Fibroblast of gingiva (primary cell): ENCODE results near the gene ZDBF2.
A peak's percentile ranks its signal among the peaks of the same experiment; 100 is the strongest.
"Not testable (repeated sequence)": the region's sequence is repeated elsewhere in the genome, so short reads cannot be mapped to it uniquely, and the experiment has no call there.

ENCODE experiments used
- DNase-seq: peaks from one replicate; pipeline ENCODE4 v3.0.0-alpha.2; 2011; ENCODE audit warnings: low read depth

The ZDBF2 gene

DNA sequence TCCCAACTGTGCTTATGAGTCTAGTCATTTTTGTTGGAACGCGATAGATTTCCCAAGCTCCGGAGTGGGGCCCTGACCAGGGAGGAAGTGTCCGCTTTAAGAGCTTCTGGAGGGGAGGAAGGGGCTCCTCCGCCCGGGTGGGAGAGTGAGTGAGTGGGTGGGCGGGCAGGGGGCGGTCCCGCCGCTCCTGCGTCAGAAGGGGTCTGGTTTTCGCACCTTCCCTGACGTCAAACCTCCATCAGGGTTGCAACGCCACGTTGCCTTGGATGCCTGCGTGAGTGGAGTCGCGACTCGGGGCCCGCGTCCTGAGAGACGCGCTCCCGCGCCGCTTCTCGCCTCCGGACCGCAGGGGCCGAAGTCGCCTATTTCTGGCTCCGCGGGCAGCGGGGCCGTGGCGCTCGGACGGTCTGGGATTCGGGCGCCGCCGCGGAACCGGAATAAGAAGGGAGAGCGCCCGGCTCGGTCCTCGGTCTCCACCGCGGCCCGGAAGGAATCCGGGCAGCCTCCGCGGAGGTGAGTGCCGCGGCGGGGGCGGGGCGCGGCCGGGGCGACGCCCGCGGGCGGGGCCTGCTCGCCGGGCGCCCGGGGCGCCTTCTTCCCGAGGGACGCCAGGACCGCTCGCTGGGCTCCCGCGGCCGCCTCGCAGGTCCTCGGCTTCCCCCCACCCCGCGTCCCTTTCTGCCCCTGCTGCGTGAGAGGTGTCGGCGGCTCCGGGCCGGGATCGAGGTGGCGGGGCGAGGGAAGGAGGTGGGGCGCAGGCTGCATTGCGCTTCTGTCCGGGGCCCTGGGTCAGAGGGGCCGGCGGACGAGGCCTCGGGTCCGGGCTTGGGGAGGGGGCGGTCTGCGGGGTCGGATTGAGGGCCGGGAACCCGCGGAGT, at the start of gene ZDBF2:
Gene ZDBF2 (plus strand): TSS at position 230 of the 878 bp plus-strand sequence. CDS start 7,187 bp downstream, outside the sequence.
- DNase-seq, result peak; percentile 52

DNA sequence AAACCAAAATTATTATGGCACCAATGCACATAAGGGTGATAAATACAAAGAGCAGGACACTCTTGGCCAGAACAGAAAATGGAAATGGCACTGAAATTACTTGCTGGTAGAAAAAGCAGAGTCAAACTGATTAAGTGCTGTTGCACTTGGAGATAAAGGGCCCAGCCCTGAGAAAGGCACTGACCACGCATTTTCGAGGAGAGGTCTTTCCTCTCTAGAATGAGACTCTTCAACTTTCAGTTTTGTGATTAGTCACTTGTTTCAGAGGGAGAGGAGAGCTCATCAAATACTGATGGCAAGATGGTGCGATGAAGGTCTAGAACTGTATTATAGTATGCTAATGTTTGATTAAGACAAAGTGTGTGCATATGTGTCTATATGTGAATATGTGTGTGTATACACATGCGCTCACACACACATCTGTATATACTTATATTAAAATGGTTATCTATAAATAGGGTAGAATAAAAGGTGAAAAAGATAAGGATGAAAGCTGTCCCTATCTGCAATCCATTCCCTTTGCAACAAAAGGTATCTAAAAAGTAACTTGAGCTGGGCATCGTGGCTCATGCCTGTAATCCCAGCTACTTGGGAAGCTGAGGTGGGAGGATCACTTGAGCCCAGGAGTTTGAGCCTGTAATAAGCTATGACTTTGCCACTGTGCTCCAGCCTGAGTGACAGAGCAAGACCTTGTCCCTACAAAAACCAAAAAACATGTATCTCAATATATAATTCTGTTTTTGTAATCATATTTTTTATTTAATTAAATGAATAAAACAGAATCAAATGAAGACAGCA, 48.8 kb upstream of the ZDBF2 start:
- DNase-seq, result no peak

DNA sequence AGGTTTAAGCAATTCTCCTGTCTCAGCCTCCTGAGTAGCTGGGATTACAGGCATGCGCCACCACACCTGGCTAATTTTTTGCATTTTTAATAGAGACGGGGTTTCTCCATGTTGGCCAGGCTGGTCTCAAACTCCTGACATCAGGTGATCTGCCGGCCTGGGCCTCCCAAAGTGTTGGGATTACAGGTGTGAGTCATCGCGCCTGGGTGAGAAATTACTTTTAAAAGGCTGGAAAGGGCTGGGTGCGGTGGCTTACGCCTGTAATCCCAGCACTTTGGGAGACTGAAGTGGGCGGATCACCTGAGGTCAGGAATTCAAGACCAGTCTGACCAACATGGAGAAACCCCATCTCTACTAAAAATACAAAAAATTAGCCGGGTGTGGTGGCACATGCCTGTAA, 45.8 kb upstream of the ZDBF2 start:
- not testable (repeated sequence) for DNase-seq

DNA sequence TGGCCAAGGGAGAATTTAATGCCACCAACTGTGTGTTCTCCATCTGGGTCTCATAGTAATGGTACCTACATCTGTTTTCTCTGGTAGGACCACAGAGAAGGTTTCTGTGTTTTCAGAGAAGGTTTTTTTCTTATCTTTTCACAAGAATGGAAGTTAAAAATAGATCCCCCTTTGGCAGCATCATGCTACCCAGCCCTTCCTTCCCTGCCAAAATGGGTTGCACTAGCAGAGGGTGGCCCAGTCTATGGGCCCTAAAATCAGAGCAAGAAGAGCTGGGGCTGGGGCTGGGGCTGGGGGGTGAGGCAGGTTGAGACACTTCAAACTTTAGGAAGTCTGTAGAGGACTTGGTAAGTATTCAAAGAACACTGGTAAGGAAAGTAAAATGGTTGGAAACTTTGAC, 44.8 kb upstream of the ZDBF2 start:
- no peak for DNase-seq

DNA sequence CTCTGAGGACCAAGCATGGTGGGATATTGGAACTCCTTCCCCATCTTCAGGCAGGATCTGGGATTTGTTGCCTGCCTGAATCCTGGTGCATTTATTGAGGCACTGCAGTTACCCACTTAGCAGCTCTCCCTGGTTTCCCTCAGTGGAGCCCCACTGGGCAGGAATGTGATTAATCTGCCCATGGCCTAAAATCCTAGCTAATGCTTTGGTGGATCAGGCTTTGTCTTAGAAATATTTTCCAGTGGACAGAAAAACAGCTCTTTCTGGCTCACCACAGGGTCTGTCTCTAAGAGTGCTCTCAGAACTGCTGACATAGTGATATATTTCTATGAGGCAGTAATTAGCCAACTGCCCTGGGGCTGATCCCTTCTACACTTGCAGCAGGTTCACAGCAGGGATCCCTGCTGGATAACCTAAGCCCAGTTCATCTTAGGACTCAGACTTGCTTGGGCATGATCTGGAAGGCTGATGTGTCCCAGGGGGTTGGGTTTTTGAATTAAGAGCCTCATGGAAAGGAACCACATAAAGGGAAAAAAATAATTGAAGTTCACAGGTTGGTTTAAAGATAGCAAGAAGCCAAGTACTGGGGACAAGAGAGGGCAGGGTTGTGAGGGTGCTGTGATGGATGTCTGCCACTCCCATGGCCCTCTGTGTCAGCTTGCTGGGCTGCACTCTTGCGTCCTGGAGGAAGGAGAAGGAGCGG, 44.3 kb upstream of the ZDBF2 start:
- no peak for DNase-seq

DNA sequence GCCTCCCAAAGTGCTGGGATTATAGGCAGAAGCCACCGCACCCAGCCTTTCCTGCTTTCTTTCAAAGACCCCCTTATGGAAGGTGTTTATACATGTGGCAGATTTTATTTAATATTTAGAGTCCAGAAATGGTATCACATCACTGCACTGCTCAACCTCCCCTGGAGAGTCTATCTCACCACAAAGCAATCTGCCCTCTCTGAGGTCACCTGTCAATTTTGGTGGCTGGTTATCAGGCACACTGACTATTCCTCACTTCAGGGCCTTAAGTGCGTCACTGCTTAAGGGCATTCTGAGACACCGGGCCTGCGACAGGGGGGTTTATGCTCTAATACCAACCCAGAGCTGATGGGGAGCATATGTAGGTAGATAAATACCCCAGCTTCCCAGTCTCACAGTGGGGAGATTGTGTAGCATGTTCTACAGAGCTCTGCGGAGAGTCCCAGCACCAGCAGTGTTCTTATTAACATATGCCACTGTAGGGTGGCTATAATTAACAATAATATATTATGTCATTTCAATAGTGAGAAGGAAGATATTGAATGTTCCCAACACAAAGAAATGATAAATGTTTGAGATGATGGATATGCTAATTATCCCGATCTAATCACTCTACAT, 42.7 kb upstream of the ZDBF2 start:
- DNase-seq, result no peak

DNA sequence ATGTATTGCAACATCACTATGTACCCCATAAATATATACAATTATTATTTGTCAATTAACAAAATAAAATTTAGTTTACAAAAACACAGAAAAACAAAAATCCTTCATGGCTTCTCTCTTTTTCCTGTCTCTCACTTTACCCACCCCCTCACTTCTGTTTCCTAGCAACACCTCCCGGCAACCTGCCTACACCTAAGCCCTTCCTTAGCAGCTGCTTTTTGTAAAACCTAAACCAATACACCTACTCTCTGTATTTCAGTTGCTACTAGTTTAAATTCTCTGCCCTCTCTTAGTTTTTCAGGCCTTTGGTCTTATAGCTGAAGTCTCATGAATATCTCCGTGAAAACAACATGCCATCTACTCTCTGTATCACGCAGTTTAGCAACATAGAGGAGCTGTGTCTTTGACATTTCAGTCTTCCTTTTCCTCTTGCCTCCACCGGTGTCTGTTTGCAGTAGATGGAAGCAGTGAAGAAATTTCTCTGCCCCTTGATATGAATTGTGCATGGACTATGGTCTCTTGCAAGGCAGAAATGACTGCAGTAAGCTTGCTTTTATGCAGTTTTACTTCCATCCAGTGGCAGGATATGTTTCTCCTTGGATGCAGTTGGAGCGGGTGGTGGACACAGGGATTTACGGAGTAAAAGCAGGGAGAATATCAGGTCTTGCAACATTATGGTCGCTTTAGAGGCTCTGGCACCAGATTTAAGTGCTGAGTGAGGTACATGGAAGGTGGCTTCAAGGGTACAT, 42.0 kb upstream of the ZDBF2 start:
- peak; percentile 16 for DNase-seq

DNA sequence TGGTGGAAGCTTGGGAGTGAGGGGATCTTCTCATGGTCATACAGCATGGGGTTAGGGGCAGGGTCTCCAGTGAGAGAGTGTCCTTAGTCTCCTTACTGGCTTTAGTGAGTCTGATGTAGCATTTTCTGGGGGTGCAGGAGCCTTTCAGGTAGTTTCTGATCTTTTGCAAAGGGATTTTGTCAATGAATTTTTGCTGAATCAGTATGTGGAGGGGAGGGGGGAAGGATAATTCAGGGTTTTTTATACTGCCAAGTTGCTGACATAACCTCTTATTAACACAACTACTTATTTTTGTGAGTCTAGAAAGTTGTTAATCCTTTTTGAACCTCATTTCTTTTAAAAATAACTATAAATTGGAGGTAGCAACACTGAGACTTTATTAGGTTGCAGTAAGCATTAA, 35.3 kb upstream of the ZDBF2 start:
- DNase-seq, result no peak

DNA sequence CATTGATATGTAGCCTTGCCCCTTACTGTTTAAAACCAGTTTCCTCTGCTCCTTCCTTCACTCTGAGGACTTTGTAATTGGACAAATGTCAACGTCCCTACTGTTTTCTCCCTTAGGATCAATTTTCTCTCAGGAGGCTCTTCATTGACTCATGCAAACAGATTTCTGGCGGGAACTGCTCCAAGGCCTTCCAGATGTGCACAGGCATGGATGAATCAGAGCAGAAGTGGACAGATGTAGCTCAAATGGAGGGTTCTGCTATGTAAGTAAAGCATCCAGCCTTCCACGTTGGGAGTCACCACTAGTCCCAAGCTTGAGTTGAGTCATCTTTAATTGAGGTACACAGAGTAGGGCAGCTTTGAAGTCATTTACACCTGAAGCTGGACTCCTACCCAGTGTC, 34.1 kb upstream of the ZDBF2 start:
- no peak for DNase-seq

DNA sequence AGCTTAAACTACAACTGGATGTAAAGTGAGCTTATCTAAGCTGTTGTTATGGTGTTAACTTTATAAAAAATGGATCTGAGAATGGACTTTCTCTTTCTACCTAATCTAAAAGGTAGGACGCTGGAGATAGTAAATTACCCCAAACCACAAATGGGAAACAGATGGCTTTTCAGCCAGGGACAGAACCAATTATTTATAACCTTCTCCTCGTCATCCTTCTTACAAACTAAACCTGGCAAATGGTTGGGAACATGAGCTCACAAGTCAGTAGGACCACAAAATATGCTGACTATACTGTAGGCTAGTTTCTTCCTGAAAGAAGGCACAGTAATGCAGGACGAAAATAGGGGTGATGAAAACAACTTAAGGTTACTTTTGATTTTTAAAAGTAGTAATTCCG, 32.7 kb upstream of the ZDBF2 start:
- DNase-seq, result peak; percentile 30

DNA sequence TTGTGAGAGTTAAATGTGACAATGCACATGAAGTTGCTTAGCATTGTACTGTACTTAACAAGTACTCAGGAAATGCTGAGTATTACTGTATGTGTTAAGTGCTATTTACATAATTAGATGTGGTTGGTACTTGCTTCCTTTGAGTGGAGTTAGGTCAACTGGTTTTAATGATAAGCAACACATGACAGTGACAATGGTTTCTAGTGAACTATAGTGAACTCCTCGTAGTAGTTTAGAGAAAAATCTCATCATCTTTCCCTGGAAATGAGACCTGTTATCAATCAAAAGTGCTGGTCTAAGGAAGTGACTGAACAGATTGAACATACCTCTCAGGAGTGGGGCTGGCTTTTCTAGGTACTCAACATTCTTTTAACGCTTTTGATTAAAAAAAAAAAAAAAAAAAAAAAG, 29.2 kb upstream of the ZDBF2 start:
- DNase-seq, result no peak

DNA sequence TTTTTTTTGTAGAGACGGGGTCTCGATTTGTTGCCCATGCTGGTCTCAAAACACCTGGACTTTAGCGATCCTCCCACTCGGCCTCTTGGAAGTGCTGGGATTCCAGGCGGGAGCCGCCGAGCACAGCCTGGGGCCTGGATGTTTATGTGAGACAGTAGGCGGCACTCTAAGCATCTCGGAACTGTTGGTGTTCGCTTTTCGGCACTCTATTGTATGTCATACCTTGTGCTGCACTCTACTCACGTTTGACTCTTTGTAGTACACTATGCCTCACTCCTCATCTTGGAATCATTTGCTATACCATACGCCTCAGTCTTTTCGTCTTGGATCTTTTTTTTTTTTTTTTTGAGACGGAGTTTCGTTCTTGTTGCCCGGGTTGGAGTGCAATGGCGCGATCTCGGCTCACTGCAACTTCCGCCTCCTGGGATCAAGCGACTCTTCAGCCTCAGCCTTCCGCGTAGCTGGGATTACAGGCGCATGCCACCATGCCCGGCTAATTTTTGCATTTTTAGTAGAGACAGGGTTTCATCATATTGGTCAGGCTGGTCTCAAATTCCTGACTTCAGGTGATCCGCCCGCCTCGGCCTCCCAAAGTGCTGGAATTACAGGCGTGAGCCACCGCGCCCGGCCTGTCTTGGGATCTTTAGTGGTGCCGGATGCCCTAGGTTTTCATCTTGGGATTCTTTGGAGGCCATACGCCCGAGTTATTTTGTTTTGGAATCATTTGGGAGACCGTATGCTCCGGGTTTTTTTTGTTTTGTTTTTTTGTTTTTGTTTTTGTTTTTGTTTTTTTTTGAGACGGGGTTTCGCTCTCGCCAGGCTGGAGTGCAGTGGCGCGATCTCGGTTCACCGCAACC, 24.2 kb upstream of the ZDBF2 start:
- no peak for DNase-seq

DNA sequence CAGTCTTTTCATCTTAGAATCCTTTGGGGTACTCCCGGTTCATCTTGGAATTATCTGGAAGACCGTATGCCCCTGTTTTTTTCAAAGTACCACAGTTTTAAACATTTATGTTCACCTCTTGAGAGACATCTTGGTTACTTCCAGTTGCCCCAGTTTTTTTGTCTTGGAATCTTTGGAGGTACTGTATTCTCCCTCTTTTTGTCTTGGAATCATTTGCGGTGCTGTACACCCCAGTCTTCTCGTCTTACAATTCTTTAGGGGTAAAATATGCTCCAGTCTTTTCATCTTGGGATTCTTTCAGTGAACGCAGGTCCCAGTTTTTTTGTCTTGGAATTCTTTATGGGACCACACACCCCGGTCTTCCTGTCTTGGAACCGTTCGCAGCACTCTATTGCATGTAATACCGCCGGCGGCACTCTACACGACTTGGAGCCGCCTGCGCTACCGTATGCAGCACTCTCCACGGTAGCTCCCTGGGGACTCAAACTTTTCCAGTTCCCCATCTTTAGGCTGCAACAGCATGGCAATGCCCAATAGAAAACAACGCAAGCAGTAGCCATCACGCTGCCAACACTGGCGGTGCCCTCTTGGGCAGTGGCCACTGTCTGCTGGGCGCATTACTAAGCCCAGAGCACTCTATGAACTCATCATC, 21.2 kb upstream of the ZDBF2 start:
- no peak for DNase-seq

DNA sequence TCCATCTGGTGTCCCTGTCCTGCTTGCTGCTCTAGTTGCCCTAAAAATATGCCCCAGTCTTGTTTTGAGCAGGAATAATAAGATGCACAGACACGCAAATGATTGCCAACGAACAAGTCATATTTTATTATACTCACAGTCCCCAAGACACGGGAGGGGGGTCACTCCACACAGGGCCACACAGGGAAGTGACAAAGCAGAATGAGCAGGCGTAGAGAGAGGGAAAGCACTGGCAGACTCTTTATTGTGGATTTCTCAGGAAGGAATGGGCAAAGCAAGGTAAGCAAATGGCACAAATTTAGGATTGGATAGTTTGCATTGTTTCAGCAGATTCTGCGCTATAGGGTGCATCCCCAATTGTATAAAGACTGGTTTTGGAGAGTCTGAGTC, 20.7 kb upstream of the ZDBF2 start:
- DNase-seq, result no peak

DNA sequence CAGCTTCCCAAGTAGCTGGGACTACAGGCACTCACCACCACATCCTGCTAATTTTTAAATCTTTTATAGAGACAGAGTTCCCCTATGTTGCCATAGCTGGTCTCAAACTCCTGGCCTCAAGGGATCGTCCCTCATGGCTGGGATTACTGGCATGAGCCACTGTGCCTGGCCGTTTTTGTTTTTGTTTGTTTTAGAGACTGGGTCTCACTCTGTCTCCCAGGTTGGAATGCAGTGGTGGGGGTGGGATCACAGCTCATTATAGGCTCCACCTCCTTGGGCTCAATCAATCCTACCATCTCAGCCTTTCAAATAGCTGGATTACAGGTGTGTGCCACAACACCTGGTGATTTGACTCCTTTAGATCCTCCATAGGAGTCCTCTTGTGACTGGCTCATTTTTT, 19.5 kb upstream of the ZDBF2 start:
- DNase-seq, result no peak

DNA sequence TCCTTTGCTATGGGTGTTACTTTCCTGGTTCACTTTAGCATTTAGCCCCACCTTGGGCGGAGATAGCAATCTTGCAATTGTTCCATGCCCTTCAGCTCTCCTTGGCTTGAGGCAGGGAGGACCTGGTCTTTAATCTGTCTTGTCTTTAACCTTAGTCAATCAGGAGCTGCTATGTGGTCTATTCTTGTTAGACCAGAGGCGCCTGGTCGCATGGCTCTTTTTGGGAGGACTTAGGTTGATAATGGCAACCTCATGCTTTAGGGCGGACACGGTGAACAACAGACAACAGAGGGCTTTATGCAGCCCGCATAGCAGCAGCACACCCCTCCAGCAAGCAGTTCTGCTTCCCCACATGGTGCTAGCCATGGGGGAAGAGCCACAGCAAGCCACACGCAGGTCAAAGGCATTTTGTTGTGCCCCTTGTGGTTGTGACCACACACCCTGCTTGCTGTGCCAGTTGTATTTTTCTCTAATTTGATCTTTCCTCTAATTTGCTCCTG, 17.7 kb upstream of the ZDBF2 start:
- no peak for DNase-seq

DNA sequence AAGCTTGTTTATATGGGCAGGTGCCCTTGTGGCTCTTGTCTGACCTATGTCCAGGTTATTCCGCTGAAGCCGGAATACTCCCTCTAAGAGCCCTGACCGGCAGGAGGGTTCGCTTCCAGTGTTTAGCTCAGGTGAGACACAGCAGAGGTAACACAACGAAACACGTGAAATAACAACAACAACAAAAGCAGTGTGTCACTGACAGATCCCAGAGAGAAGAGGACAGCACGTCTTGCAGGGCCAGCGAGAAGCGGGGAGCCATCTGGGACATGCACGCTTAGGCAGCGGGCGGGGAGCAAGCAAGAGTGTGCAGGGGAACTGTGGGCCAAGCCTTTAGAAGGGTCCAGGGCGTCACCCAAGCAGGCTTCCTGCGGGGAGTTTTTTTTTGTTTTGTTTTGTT, 17.1 kb upstream of the ZDBF2 start:
- DNase-seq, result no peak

DNA sequence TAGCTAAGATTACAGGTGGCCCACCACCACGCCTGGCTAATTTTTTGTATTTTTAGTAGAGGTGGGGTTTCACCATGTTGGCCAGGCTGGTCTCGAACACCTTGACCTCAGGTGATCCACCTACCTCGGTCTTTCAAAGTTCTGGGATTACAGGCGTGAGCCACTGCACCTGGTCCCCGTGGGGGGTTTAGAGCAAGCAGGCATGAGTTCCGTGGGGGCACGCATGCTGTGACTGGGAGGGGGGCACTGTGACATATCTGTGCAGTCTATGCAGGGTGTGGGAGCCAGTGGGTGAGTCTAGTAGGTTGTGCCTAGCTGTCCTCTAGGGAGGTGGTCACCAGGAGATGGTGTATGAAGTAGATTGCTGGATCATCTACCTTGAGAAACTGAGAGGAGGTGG, 16.6 kb upstream of the ZDBF2 start:
- DNase-seq, result no peak

DNA sequence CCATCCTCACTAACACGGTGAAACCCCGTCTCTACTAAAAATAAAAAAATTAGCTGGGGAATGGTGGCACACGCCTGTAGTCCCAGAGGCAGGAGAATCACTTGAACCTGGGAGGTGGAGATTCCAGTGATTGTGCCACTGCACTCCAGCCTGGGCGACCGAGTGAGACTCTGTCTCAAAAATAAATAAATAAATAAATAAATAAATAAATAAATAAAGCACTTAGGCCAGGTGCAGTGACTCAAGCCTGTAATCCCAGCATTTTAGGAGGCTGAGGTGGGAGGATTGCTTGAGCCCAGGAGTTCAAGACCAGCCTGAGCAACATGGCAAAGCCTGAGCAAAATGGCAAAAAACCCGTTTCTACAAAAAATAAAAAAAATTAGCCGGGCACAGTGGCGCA, 15.8 kb upstream of the ZDBF2 start:
- not testable (repeated sequence) for DNase-seq
